ENCODE measurements around the gene ASPA.

DNA sequence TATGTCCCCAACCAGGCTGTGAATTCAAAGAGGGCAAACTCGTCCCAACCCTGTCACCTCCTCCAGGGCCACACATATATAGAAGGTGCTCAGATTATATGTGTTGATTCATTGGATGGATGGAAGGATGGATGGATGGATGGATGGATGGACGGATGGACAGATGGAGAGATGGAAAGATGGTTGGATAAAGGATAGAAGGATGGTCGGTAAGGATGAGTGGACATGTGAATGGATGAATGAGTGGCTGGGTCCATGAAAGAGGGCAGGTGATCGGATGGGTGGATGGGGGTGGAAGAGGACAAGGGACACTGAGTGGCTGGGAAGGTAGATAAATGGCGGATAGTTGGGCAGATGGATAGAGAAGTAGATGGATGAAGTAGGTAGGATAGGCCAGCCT is 51.7 kb downstream of the ASPA start:
- TF ChIP-seq RAD21 (CRISPR knock-in tag; IDR thresholded peaks at IDR 0.05) (no peak), POLR2A (IDR thresholded peaks at IDR 0.05; ENCODE audit: insufficient read depth in 1 of 2, low read depth in 2 of 2, low read length in 2 of 2) (no peak), TAF15 (IDR thresholded peaks at IDR 0.05; ENCODE audit: low read depth, low read length, poor library complexity, severe bottlenecking) (no peak)
